ENCODE data around the gene ATP6V1B1. TPM values are rescaled to one million over a fixed set of nuclear protein-coding genes. Genes with fewer than 3 reads are reported as not detected.

Gene ATP6V1B1
- total and polyA plus RNA-seq, 2 of the 13 experiments (the other 11 are each of a cell fraction or from before 2014, with no cell fraction given): 0.58 to 1.6 TPM

DNA sequence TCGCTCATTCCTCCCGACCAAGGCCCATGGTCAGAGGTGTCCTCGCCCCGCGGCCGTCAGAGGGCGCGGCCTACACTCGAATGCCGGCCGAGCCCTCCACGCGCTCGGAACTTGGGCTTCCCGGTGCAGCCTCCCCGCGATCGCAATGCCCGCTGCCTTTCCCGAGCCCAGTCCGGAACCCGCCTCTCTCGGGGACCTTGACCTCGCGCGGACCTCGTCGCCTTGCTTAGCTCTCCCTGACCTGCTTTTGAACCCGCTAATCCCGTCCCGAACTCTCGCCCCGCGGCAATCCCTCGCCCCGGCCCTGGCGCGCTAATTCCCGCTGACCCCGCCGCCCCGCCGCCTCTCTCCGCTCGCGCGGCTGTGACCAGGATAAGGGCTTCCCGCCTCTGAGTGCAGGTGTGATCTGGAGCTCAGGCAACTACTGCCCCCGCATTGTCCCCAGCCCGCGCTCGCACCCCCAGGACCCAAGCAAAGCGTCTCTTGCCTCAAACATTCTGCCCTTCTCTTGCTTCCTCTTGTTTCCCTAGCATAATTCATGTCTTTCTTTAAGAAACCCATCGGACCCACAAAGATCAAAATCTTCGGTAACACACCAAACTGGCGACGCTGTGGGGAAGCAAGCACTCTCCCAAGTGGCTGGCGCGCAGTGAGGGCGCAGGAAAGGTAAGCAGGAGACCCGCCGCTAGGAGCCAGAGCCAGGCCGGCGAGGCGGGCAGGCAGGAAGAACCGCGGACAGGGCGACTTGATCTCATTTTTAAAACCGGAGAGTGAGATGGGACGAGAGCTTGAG is 46.6 kb upstream of the ATP6V1B1 start:
- FAIRE-seq: no peak
- TF ChIP-seq, protein P1, sequence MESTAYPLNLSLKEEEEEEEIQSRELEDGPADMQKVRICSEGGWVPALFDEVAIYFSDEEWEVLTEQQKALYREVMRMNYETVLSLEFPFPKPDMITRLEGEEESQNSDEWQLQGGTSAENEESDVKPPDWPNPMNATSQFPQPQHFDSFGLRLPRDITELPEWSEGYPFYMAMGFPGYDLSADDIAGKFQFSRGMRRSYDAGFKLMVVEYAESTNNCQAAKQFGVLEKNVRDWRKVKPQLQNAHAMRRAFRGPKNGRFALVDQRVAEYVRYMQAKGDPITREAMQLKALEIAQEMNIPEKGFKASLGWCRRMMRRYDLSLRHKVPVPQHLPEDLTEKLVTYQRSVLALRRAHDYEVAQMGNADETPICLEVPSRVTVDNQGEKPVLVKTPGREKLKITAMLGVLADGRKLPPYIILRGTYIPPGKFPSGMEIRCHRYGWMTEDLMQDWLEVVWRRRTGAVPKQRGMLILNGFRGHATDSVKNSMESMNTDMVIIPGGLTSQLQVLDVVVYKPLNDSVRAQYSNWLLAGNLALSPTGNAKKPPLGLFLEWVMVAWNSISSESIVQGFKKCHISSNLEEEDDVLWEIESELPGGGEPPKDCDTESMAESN (CRISPR knock-in tag; conservative IDR thresholded peaks at IDR 0.05): 0 out of 2 replicates have a peak, but pooled peaks have one; percentile 23
- no peak for TF ChIP-seq ATF7-NPFF (CRISPR knock-in tag; IDR thresholded peaks at IDR 0.05; ENCODE audit: low read depth)
- TF ChIP-seq, protein P2, sequence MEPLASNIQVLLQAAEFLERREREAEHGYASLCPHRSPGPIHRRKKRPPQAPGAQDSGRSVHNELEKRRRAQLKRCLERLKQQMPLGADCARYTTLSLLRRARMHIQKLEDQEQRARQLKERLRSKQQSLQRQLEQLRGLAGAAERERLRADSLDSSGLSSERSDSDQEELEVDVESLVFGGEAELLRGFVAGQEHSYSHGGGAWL (CRISPR knock-in tag; IDR thresholded peaks at IDR 0.05): no peak
- TF ChIP-seq ZNF34 (CRISPR knock-in tag; IDR thresholded peaks at IDR 0.05; ENCODE audit: borderline replicate concordance): no peak
- no peak for TF ChIP-seq RORA (CRISPR knock-in tag; IDR thresholded peaks at IDR 0.05)
- no peak for TF ChIP-seq ZNF530 (CRISPR knock-in tag; IDR thresholded peaks at IDR 0.05; ENCODE audit: low read depth)
- peak; percentile 43; the same call in 1 of the 2 replicates for TF ChIP-seq GABPB1 (CRISPR knock-in tag; IDR thresholded peaks at IDR 0.05)
- TF ChIP-seq FOXM1 (CRISPR knock-in tag; IDR thresholded peaks at IDR 0.05): no peak
- TF ChIP-seq, protein P3, sequence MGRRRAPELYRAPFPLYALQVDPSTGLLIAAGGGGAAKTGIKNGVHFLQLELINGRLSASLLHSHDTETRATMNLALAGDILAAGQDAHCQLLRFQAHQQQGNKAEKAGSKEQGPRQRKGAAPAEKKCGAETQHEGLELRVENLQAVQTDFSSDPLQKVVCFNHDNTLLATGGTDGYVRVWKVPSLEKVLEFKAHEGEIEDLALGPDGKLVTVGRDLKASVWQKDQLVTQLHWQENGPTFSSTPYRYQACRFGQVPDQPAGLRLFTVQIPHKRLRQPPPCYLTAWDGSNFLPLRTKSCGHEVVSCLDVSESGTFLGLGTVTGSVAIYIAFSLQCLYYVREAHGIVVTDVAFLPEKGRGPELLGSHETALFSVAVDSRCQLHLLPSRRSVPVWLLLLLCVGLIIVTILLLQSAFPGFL (CRISPR knock-in tag; IDR thresholded peaks at IDR 0.05): no peak
- TF ChIP-seq, protein P4, sequence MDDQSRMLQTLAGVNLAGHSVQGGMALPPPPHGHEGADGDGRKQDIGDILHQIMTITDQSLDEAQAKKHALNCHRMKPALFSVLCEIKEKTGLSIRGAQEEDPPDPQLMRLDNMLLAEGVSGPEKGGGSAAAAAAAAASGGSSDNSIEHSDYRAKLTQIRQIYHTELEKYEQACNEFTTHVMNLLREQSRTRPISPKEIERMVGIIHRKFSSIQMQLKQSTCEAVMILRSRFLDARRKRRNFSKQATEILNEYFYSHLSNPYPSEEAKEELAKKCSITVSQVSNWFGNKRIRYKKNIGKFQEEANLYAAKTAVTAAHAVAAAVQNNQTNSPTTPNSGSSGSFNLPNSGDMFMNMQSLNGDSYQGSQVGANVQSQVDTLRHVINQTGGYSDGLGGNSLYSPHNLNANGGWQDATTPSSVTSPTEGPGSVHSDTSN (CRISPR knock-in tag; IDR thresholded peaks at IDR 0.05; ENCODE audit: borderline replicate concordance): no peak
- TF ChIP-seq, protein P5, sequence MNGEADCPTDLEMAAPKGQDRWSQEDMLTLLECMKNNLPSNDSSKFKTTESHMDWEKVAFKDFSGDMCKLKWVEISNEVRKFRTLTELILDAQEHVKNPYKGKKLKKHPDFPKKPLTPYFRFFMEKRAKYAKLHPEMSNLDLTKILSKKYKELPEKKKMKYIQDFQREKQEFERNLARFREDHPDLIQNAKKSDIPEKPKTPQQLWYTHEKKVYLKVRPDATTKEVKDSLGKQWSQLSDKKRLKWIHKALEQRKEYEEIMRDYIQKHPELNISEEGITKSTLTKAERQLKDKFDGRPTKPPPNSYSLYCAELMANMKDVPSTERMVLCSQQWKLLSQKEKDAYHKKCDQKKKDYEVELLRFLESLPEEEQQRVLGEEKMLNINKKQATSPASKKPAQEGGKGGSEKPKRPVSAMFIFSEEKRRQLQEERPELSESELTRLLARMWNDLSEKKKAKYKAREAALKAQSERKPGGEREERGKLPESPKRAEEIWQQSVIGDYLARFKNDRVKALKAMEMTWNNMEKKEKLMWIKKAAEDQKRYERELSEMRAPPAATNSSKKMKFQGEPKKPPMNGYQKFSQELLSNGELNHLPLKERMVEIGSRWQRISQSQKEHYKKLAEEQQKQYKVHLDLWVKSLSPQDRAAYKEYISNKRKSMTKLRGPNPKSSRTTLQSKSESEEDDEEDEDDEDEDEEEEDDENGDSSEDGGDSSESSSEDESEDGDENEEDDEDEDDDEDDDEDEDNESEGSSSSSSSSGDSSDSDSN (CRISPR knock-in tag; IDR thresholded peaks at IDR 0.05): peak; percentile 66; the same call in 1 of the 2 replicates
- TF ChIP-seq NFE2L1 (CRISPR knock-in tag; IDR thresholded peaks at IDR 0.05; ENCODE audit: borderline replicate concordance): no peak

More for the DNA sequence above, 46.6 kb upstream of the ATP6V1B1 start:
- Histone ChIP-seq H3K4me2 (ENCODE audit: low read depth, low read length) (0 out of 2 replicates have a peak overlapping the region, but pooled peaks have one; percentile 8), H3K4me3 (replicated peaks in 1 of 3; ENCODE audit: insufficient read depth in 1 of 3, low read depth in 2 of 3, low read length in 3 of 3) (peak overlapping the region in 1 of 3 experiments; percentile 13; a peak in 1 of 6 replicates), H3K4me1 (ENCODE audit: insufficient read depth, low read length) (peaks cover 37% of the 10 kb centered on the region), H4K20me1 (ENCODE audit: insufficient read depth, low read length) (no peaks in the 10 kb centered on the region), H3K9ac (ENCODE audit: insufficient read depth, low read depth, low read length) (no peak overlapping the region), H3K9me3 (ENCODE audit: low read length) (no peaks in the 10 kb centered on the region), H3K27me3 (ENCODE audit: control insufficient read depth in 1 of 2, insufficient read depth in 2 of 2, low read length in 2 of 2) (peaks cover 4 to 35% of the 10 kb centered on the region in 2 experiments; a peak in 4 of 5 replicates), H3K27ac (ENCODE audit: extremely low read length, insufficient read depth, low read length) (no peak overlapping the region), H2AFZ (ENCODE audit: low read length) (no peak overlapping the region), H3K79me2 (ENCODE audit: insufficient read depth, low read length) (no peaks in the 10 kb centered on the region), H3K36me3 (replicated peaks in 1 of 2; ENCODE audit: control insufficient read depth in 1 of 2, insufficient read depth in 2 of 2, low read length in 2 of 2) (no peaks in the 10 kb centered on the region)
- DNase-seq (ENCODE audit: low spot score): no peak
- intact Hi-C loops (cut with micrococcal nuclease; ENCODE audit: unreplicated experiment) (no loop called here), in situ Hi-C loops (cut with HindIII; ENCODE audit: extremely low pct_ligation_motif_present, low pct_unique_long_range_greater_than_20kb) (no loop called here)
- CTCF ChIA-PET (ENCODE audit: low intra/inter-chr PET ratio, low total read pairs): no interaction called here
- no TSS peak for BruUV-seq (replicated peaks)
- ATAC-seq: peak; percentile 54
- POLR2A ChIA-PET: no interaction called here
- WGBS (ENCODE audit: low lambda C conversion rate): 89% methylated on average over 70 of the region's 70 CpGs

Data from HepG2 (cell line).